HUES64 (cell line): ENCODE data around the gene CLCN4.

Source experiments
- H3K27ac ChIP-seq: 2 replicates; pipeline ENCODE4 v1.7.0; 2013; ENCODE audit warnings: low read depth, low read length, inconsistent platforms
- H3K27me3 ChIP-seq: 2 replicates; pipeline ENCODE4 v1.6.1; 2013; ENCODE audit warnings: mild to moderate bottlenecking, low read length; ENCODE audit not compliant: insufficient read depth
- H3K36me3 ChIP-seq: 2 replicates; pipeline ENCODE4 v1.6.1; 2013; ENCODE audit warnings: mild to moderate bottlenecking, low read length; ENCODE audit not compliant: insufficient read depth
- H3K4me1 ChIP-seq: 2 replicates; pipeline ENCODE4 v1.6.1; 2013; ENCODE audit warnings: mild to moderate bottlenecking, low read length, moderate library complexity; ENCODE audit not compliant: insufficient read depth
- H3K4me3 ChIP-seq: 2 replicates; pipeline ENCODE4 v1.5.1; 2013; ENCODE audit warnings: mild to moderate bottlenecking, low read length, moderate library complexity
- H3K9ac ChIP-seq: 2 replicates; pipeline ENCODE4 v1.6.1; 2013; ENCODE audit warnings: mild to moderate bottlenecking, low read depth, low read length
- H3K9me3 ChIP-seq: 2 replicates; pipeline ENCODE4 v1.6.1; 2013; ENCODE audit warnings: low read depth, low read length; ENCODE audit not compliant: insufficient read depth
- WGBS: fragments of 150-250, 120-280 bp; methylation state at CpG from one replicate; pipeline ENCODE4 v1.1.7; 2013; ENCODE audit warnings: missing lambda C conversion rate; 5-methylcytosine and 5-hydroxymethylcytosine counted together

CLCN4 gene

GRCh38 chrX:10166731-10167151, 10.0 kb downstream of the CLCN4 start:
- WGBS = 94% methylated on average over 8 of the region's 8 CpGs
- H3K27me3 ChIP-seq = no peaks in the 10 kb centered on the region
- H3K36me3 ChIP-seq = no peaks in the 10 kb centered on the region
- no peaks in the 10 kb centered on the region for H3K4me1 ChIP-seq
- no peaks in the 10 kb centered on the region for H3K9me3 ChIP-seq
- no peak overlapping the region for H3K4me3 ChIP-seq
- no peak overlapping the region for H3K9ac ChIP-seq
- H3K27ac ChIP-seq = no peak overlapping the region

DNA sequence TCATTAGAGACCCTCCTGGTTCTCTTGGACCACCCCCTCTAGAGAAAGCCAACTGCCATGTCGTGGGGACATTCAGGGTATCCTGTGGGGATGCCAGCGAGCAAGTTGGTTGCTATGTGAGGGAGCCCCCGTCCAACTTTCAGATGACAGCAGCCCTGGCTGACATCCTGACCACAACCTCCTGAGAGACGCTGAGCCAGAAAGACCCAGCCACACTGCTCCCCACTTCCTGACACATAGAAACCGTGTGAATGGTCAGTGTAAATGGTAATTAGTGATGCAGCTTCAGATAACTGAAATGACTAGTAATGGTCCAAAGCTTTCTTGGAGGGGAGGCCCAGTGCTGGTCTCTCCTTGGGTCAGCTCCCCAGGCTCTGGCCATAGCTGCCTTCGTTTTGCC, 10.8 kb downstream of the CLCN4 start:
- Histone ChIP-seq H3K4me1 (peaks cover 3% of the 10 kb centered on the region), H3K4me3 (no peak overlapping the region), H3K27ac (no peak overlapping the region), H3K36me3 (no peaks in the 10 kb centered on the region), H3K27me3 (no peaks in the 10 kb centered on the region), H3K9ac (no peak overlapping the region), H3K9me3 (no peaks in the 10 kb centered on the region)
- WGBS = 95% methylated on average over 6 of the region's 6 CpGs

DNA sequence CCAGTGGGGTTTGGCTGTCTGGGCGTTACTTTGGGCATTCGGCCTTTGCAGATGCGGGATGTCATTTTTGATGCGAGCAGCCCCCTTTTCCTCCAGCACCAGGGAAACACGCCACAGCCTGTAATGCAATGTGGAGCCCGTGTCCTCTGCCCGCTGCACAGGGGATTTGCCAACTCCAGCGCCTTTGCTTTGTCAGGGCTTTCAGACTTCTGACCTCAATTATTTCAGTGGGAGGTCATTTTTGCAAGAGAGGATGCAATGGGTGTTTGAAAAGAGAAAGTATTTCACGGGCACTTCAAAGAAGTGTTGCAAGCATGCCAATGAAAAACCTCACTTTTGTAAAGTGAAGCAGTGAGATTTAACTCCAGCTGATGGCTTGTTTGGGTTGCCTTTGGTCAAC, 11.5 kb downstream of the CLCN4 start:
- H3K27me3 ChIP-seq = no peaks in the 10 kb centered on the region
- no peak overlapping the region for H3K9ac ChIP-seq
- peaks cover 10% of the 10 kb centered on the region for H3K4me1 ChIP-seq
- H3K4me3 ChIP-seq = no peak overlapping the region
- H3K27ac ChIP-seq = no peak overlapping the region
- H3K9me3 ChIP-seq = no peaks in the 10 kb centered on the region
- 95% methylated on average over 9 of the region's 9 CpGs for WGBS
- H3K36me3 ChIP-seq = no peaks in the 10 kb centered on the region

DNA sequence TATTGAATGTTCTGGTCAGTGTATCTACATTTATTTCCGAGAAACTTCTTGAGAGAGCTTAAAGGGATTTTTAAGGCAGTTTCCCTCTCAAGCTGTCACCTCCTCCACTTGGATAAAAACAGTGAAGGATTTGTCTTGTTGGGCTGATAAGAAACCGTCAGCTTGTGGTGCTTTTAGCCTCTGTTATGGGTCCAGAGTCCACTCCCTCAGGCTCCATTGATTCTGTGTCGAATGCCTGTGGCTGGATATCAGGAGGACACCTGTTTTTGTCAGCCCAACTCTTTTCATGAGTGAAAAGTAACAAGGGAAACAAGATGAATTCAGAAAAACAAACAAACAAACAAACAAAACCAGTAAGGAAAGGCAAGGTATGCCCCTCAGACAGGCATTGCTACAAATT, 12.4 kb downstream of the CLCN4 start:
- H3K4me1 ChIP-seq = peaks cover 14% of the 10 kb centered on the region
- no peaks in the 10 kb centered on the region for H3K9me3 ChIP-seq

DNA sequence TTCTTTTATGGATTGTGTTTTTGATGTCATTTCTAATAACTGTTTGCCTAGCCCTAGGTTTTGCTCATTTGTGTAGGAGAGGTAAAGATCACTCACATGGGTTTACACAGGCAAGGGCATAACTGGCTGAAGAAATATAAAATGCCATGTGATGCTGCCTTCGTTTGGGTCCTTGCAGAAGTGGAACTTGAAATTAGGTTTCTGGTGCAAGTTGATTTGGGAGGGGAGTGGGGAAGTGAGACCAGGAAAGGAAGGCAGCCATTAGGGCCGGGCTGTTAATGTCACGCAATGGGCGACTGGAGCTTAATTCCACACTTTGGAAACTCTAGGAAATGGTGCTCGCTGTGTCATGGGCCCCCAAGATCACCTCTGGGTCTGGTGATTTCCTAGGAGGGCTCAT, 14.5 kb downstream of the CLCN4 start:
- Histone ChIP-seq H3K27me3 (no peaks in the 10 kb centered on the region), H3K4me1 (peaks cover 18% of the 10 kb centered on the region), H3K9ac (no peak overlapping the region), H3K9me3 (no peaks in the 10 kb centered on the region), H3K4me3 (no peak overlapping the region), H3K36me3 (no peaks in the 10 kb centered on the region), H3K27ac (no peak overlapping the region)
- WGBS = 90% methylated on average over 5 of the region's 5 CpGs

More for the DNA sequence above, 12.4 kb downstream of the CLCN4 start:
- Histone ChIP-seq H3K36me3 (no peaks in the 10 kb centered on the region), H3K27ac (no peak overlapping the region), H3K27me3 (no peaks in the 10 kb centered on the region), H3K4me3 (no peak overlapping the region), H3K9ac (no peak overlapping the region)
- WGBS = 88% methylated on average over 3 of the region's 3 CpGs

GRCh38 chrX:10172877-10173276, 16.1 kb downstream of the CLCN4 start:
- Histone ChIP-seq H3K27me3 (no peaks in the 10 kb centered on the region), H3K9ac (peak overlapping the region; percentile 67), H3K36me3 (no peaks in the 10 kb centered on the region), H3K4me1 (peaks cover 18% of the 10 kb centered on the region), H3K27ac (peak overlapping the region; percentile 90), H3K9me3 (no peaks in the 10 kb centered on the region), H3K4me3 (peak overlapping the region; percentile 46)
- 33% methylated on average over 11 of the region's 11 CpGs for WGBS

GRCh38 chrX:10173331-10173900, 16.6 kb downstream of the CLCN4 start:
- Histone ChIP-seq H3K27ac (peak overlapping the region; percentile 90), H3K27me3 (no peaks in the 10 kb centered on the region), H3K9me3 (no peaks in the 10 kb centered on the region), H3K4me3 (peak overlapping the region; percentile 46), H3K9ac (peak overlapping the region; percentile 67), H3K36me3 (no peaks in the 10 kb centered on the region), H3K4me1 (peaks cover 18% of the 10 kb centered on the region)
- WGBS = 12% methylated on average over 19 of the region's 19 CpGs

DNA sequence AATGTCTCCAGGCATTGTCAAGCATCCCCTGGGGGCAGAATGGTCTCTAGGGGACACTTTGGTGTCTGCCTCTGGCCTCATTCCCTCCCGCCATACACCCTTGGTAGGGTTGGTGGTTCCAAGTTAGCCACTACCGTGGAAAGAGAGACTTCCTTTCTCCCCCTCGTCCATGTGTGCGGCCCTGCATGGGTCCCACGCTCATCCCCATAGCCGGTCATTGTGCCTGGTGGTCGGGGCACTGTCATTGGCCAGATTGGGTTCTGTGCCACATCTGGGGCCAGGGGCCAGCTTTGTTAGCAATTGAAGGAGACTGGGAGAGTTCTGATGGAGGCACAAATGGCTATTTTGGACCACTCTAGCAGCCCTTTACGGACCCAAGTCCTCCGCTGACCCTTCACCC, 17.3 kb downstream of the CLCN4 start:
- Histone ChIP-seq H3K4me1 (peaks cover 18% of the 10 kb centered on the region), H3K27ac (peak overlapping the region; percentile 90), H3K27me3 (no peaks in the 10 kb centered on the region), H3K4me3 (peak overlapping the region; percentile 46; the same call in 1 of the 2 replicates), H3K36me3 (no peaks in the 10 kb centered on the region), H3K9me3 (no peaks in the 10 kb centered on the region), H3K9ac (0 out of 2 replicates have a peak overlapping the region, but pooled peaks have one; percentile 17)
- WGBS = 89% methylated on average over 9 of the region's 9 CpGs

DNA sequence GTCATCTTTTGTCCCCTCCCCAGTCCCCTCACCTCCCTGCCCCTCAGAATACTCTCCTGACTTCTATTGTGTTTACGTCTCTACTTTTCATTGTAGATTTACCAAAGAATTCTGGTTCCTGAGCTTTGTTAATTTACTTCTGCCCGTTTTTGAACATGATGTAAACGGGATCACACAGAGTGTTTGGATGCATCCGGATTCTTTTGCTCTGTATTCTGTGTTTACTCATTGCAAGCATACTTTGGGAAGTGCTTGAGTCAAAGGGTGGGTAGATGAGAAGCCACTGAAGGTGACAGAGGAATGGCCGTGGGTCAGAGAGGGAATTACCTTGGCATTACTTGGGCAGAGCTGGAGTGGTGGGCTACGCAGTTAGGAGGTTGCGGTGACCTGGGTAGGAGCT, 18.0 kb downstream of the CLCN4 start:
- H3K36me3 ChIP-seq = no peaks in the 10 kb centered on the region
- no peak overlapping the region for H3K4me3 ChIP-seq
- peaks cover 18% of the 10 kb centered on the region for H3K4me1 ChIP-seq
- no peaks in the 10 kb centered on the region for H3K27me3 ChIP-seq
- no peak overlapping the region for H3K9ac ChIP-seq
- no peak overlapping the region for H3K27ac ChIP-seq
- H3K9me3 ChIP-seq = no peaks in the 10 kb centered on the region
- WGBS = 83% methylated on average over 7 of the region's 7 CpGs

GRCh38 chrX:10175319-10175871, 18.6 kb downstream of the CLCN4 start:
- H3K27me3 ChIP-seq = no peaks in the 10 kb centered on the region
- H3K36me3 ChIP-seq = no peaks in the 10 kb centered on the region
- no peak overlapping the region for H3K27ac ChIP-seq
- WGBS = 73% methylated on average over 8 of the region's 8 CpGs
- H3K4me3 ChIP-seq = no peak overlapping the region
- no peak overlapping the region for H3K9ac ChIP-seq
- H3K9me3 ChIP-seq = no peaks in the 10 kb centered on the region
- H3K4me1 ChIP-seq = peaks cover 18% of the 10 kb centered on the region

- Histone ChIP-seq H3K4me1 (peaks cover 18% of the 10 kb centered on the region), H3K9ac (no peak overlapping the region), H3K36me3 (no peaks in the 10 kb centered on the region), H3K27ac (no peak overlapping the region), H3K9me3 (no peaks in the 10 kb centered on the region), H3K4me3 (no peak overlapping the region), H3K27me3 (no peaks in the 10 kb centered on the region)
- whole genome bisulfite sequencing = 91% methylated on average over 15 of the region's 16 CpGs
Observed at GRCh38 chrX:10176121-10177003, 19.6 kb downstream of the CLCN4 start.
